SK-N-SH (cell line): ENCODE results near the gene ABLIM2. TPM values are rescaled to one million over a fixed set of nuclear protein-coding genes. Genes with fewer than 3 reads are reported as not detected.

Experiments used
- CTCF ChIA-PET: fragments of 300-600, 350-600 bp; formaldehyde crosslinking; extraction: SDS; loops from one replicate; lab custom pipeline; 2021; lab: Yijun Ruan, JAX
- POLR2A ChIA-PET: fragments of 350-600 bp; sonication (Branson Sonifier 250); formaldehyde crosslinking; extraction: SDS; loops from one replicate; lab custom pipeline; 2020; ENCODE audit warnings: antibody characterized with exemption, inconsistent platforms; lab: Yijun Ruan, JAX
- DNase-seq: peaks from one replicate; pipeline ENCODE4 v3.0.0; 2012
- H2AFZ ChIP-seq: fragments of 200-600 bp; sonication (generic); 2 replicates; pipeline ENCODE4 v1.8.1; 2016; ENCODE audit warnings: antibody characterized with exemption, mild to moderate bottlenecking, low read depth
- H3F3A ChIP-seq: fragments of 200-600 bp; sonication (generic); replicated peaks from 2 replicates; pipeline ENCODE3; 2016; ENCODE audit warnings: antibody characterized with exemption, mild to moderate bottlenecking; ENCODE audit not compliant: insufficient read depth
- H3K27ac ChIP-seq, 2 experiments: fragments of 200-500 bp in 1 of 2; fragments of 200-600 bp in 1 of 2; sonication (Bioruptor generic) in 1 of 2; sonication (generic), shearing (Covaris generic) in 1 of 2; 2 replicates each; pipeline versions ENCODE4 v1.5.1 to v1.6.1; 2014 to 2016; ENCODE audit warnings: low read depth in 2 of 2, inconsistent platforms in 1 of 2, low read length in 1 of 2, mild to moderate bottlenecking in 1 of 2, mixed read lengths in 1 of 2
- H3K27me3 ChIP-seq: fragments of 200-600 bp; sonication (generic), shearing (Covaris generic); 2 replicates; pipeline ENCODE4 v1.6.1; 2016; ENCODE audit warnings: mixed run types; ENCODE audit not compliant: insufficient read depth
- H3K36me3 ChIP-seq, 2 experiments: fragments of 200-500 bp in 1 of 2; fragments of 200-600 bp in 1 of 2; sonication (Bioruptor generic) in 1 of 2; sonication (generic) in 1 of 2; replicated peaks in 1 of 2; 2 replicates each; pipeline versions ENCODE3 to v1.5.1; 2014 to 2016; ENCODE audit warnings: low read length in 1 of 2, mild to moderate bottlenecking in 1 of 2; ENCODE audit not compliant: insufficient read depth in 2 of 2, control insufficient read depth in 1 of 2
- H3K4me1 ChIP-seq, 2 experiments: fragments of 200-500 bp in 1 of 2; fragments of 200-600 bp in 1 of 2; sonication (Bioruptor generic) in 1 of 2; sonication (generic), shearing (Covaris generic) in 1 of 2; 2 replicates each; pipeline versions ENCODE4 v1.5.1 to v1.6.1; 2014 to 2016; ENCODE audit warnings: low read depth in 1 of 2, low read length in 1 of 2, mixed run types in 1 of 2; ENCODE audit not compliant: insufficient read depth in 2 of 2, control insufficient read depth in 1 of 2
- H3K4me2 ChIP-seq: fragments of 200-600 bp; sonication (generic), shearing (Covaris generic); 2 replicates; pipeline ENCODE4 v1.6.1; 2017; ENCODE audit warnings: mixed run types
- H3K4me3 ChIP-seq, 2 experiments: fragments of 200-500 bp in 1 of 2; fragments of 200-600 bp in 1 of 2; sonication (Bioruptor generic) in 1 of 2; sonication (generic), shearing (Covaris generic) in 1 of 2; 2 replicates each; pipeline versions ENCODE4 v1.5.1 to v1.8.1; 2014 to 2016; ENCODE audit warnings: low read depth in 2 of 2, inconsistent platforms in 1 of 2, low read length in 1 of 2, mild to moderate bottlenecking in 1 of 2, mixed read lengths in 1 of 2, moderate library complexity in 1 of 2
- H3K79me2 ChIP-seq: fragments of 200-600 bp; sonication (generic); 2 replicates; pipeline ENCODE4 v1.8.1; 2017; ENCODE audit warnings: mild to moderate bottlenecking; ENCODE audit not compliant: insufficient read depth
- H3K9ac ChIP-seq: fragments of 200-600 bp; sonication (generic); 2 replicates; pipeline ENCODE4 v1.6.1; 2017; ENCODE audit warnings: mixed run types
- H3K9me2 ChIP-seq: fragments of 200-600 bp; sonication (generic); 2 replicates; pipeline ENCODE4 v1.6.1; 2017; ENCODE audit warnings: mixed run types
- H3K9me3 ChIP-seq: fragments of 200-600 bp; sonication (generic); 2 replicates; pipeline ENCODE4 v1.6.1; 2017; ENCODE audit warnings: mixed run types, mild to moderate bottlenecking, moderate library complexity
- H4K20me1 ChIP-seq: fragments of 200-600 bp; sonication (generic); 2 replicates; pipeline ENCODE4 v1.6.1; 2017; ENCODE audit warnings: mild to moderate bottlenecking, mixed run types; ENCODE audit not compliant: insufficient read depth
- CHD2 ChIP-seq: fragments of 150-350 bp; IDR thresholded peaks from 2 replicates; pipeline ENCODE4 v1.6.1; 2018; ENCODE audit warnings: low read length; ENCODE audit not compliant: partially characterized antibody
- ELF1 ChIP-seq: IDR thresholded peaks from 2 replicates; pipeline ENCODE4 v1.4.0; 2012
- EP300 ChIP-seq, 2 experiments: IDR thresholded peaks; 2 replicates each; pipeline versions ENCODE4 v1.4.0 to v1.6.1; 2012; ENCODE audit warnings: borderline replicate concordance in 1 of 2, low read depth in 1 of 2, low read length in 1 of 2
- NRF1 ChIP-seq: IDR thresholded peaks from 2 replicates; pipeline ENCODE4 v1.6.1; 2012; ENCODE audit warnings: low read depth, mild to moderate bottlenecking, low read length
- RAD21 ChIP-seq: IDR thresholded peaks from 2 replicates; pipeline ENCODE4 v1.6.1; 2012; ENCODE audit warnings: mild to moderate bottlenecking, low read length
- RXRA ChIP-seq: IDR thresholded peaks from 2 replicates; pipeline ENCODE4 v1.4.0; 2012; ENCODE audit warnings: low read depth, mild to moderate bottlenecking, borderline replicate concordance
- SIN3A ChIP-seq: IDR thresholded peaks from 2 replicates; pipeline ENCODE4 v1.6.1; 2012; ENCODE audit warnings: low read depth, mild to moderate bottlenecking, low read length, moderate library complexity, borderline replicate concordance
- SMC3 ChIP-seq: IDR thresholded peaks from 2 replicates; pipeline ENCODE4 v1.6.1; 2012; ENCODE audit warnings: low read depth, low read length, improper control_type of control experiment
- TAF1 ChIP-seq: IDR thresholded peaks from 2 replicates; pipeline ENCODE4 v1.6.1; 2012; ENCODE audit warnings: low read depth, mild to moderate bottlenecking, low read length, moderate library complexity, borderline replicate concordance
- TEAD4 ChIP-seq: IDR thresholded peaks from 2 replicates; pipeline ENCODE4 v1.4.0; 2012; ENCODE audit warnings: mild to moderate bottlenecking, borderline replicate concordance; ENCODE audit not compliant: insufficient read depth
- WGBS: methylation state at CpG from one replicate; pipeline ENCODE4 v1.1.6; 2017; ENCODE audit warnings: low lambda C conversion rate; 5-methylcytosine and 5-hydroxymethylcytosine counted together
- polyA plus RNA-seq, 3 experiments: library from polyadenylated mRNA; depleted of rRNA; stranded (reverse); fragments of >200 nt; gene quantifications; 2 replicates each; pipeline ENCODE4 v1.2.3, GENCODE V29; 2012
- TF ChIP-seq, protein P1 (sequence below): fragments of 150-350 bp; IDR thresholded peaks from 2 replicates; pipeline ENCODE4 v1.6.1; 2017; ENCODE audit warnings: antibody characterized with exemption, low read length, low read depth, borderline replicate concordance
- TF ChIP-seq, protein P2 (sequence below): IDR thresholded peaks from 2 replicates; pipeline ENCODE4 v1.4.0; 2012; ENCODE audit warnings: low read depth
- TF ChIP-seq, protein P3 (sequence below): fragments of 200-600 bp; sonication (generic); IDR thresholded peaks from 2 replicates; pipeline ENCODE4 v1.6.1; 2017; ENCODE audit warnings: antibody characterized with exemption, mild to moderate bottlenecking, moderate library complexity

ABLIM2 gene
- polyA plus RNA-seq, 1 of the 3 experiments (the other 2 are of a cell fraction) = 0.53 TPM

DNA sequence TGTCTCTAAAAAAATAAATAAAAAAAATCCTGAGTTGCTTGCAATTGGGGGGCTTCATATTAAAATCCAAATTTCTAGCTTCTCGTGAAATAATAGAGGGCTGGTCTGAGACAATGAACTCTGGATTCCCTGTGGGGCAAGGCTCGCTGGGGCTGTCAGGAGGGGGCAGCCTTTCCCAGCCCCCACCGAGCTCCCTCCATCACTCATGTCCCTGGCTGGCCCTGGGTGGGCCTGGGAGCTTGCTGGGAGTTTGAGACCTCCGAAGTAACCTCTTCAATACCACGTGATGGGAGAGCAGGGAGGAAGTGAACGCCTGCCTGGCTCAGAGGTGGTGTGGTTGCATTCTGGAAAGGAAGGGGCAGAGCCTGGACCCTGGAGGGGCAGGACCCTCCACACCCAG, 164.9 kb downstream of the ABLIM2 start (continued):
- TF ChIP-seq, protein P1, sequence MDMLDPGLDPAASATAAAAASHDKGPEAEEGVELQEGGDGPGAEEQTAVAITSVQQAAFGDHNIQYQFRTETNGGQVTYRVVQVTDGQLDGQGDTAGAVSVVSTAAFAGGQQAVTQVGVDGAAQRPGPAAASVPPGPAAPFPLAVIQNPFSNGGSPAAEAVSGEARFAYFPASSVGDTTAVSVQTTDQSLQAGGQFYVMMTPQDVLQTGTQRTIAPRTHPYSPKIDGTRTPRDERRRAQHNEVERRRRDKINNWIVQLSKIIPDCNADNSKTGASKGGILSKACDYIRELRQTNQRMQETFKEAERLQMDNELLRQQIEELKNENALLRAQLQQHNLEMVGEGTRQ = no peak
- TF ChIP-seq SIN3A = no peak
- no peak for TF ChIP-seq TEAD4

DNA sequence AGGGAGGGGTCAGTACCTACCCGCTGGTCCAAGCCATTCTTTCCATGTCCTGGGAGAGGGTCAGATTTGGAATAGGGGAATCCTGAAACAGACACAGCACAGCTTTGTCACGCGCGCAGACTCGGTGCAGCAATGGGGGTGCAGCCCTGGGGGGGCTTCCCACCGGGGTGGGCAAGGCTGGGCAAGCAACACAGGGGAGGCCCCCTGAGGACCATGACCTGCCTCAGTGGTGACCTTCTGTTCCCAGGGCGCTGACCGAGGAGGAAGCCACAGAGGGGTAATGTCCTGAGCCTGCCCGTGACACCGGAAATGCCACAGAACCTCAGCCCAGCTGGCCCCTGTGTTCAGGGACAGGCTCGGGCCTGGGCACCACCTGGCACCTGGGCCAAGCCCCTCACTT, 165.8 kb downstream of the ABLIM2 start:
- WGBS = 80% methylated on average over 1 of the region's 11 CpGs
- Histone ChIP-seq H2AFZ (no peak overlapping the region), H3K79me2 (no peaks in the 10 kb centered on the region), H3K4me2 (no peak overlapping the region), H3K9ac (no peak overlapping the region), H3K36me3 (no peaks in the 10 kb centered on the region), H3K4me1 (no peaks in the 10 kb centered on the region), H3K9me2 (no peaks in the 10 kb centered on the region), H3K4me3 (no peak overlapping the region), H3F3A (peaks cover 7% of the 10 kb centered on the region), H3K27me3 (no peaks in the 10 kb centered on the region), H4K20me1 (no peaks in the 10 kb centered on the region), H3K9me3 (no peaks in the 10 kb centered on the region), H3K27ac (no peak overlapping the region)
- POLR2A ChIA-PET = no interaction called here
- CTCF ChIA-PET = interaction anchor here (0.9 to 1.5 kb wide), 5 partner anchors 9 to 231 kb away, joined by 3 to 8 read pairs (median 5); no protein-coding TSS in a partner anchor
- no peak for DNase-seq
- TF ChIP-seq RXRA (no peak), RAD21 (no peak), ELF1 (no peak), SIN3A (no peak), TAF1 (no peak), SMC3 (no peak), CHD2 (no peak), NRF1 (no peak), EP300 (IDR thresholded peaks at IDR 0.05; ENCODE audit: borderline replicate concordance in 1 of 2, low read depth in 1 of 2, low read length in 1 of 2) (no peak)
- TF ChIP-seq, protein P2, sequence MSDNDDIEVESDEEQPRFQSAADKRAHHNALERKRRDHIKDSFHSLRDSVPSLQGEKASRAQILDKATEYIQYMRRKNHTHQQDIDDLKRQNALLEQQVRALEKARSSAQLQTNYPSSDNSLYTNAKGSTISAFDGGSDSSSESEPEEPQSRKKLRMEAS = no peak
- TF ChIP-seq, protein P3, sequence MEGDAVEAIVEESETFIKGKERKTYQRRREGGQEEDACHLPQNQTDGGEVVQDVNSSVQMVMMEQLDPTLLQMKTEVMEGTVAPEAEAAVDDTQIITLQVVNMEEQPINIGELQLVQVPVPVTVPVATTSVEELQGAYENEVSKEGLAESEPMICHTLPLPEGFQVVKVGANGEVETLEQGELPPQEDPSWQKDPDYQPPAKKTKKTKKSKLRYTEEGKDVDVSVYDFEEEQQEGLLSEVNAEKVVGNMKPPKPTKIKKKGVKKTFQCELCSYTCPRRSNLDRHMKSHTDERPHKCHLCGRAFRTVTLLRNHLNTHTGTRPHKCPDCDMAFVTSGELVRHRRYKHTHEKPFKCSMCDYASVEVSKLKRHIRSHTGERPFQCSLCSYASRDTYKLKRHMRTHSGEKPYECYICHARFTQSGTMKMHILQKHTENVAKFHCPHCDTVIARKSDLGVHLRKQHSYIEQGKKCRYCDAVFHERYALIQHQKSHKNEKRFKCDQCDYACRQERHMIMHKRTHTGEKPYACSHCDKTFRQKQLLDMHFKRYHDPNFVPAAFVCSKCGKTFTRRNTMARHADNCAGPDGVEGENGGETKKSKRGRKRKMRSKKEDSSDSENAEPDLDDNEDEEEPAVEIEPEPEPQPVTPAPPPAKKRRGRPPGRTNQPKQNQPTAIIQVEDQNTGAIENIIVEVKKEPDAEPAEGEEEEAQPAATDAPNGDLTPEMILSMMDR = no peak
